Retina (tissue), 1 donor: Measurements from ENCODE around the gene GOLGA3.

ENCODE experiments used
- DNase-seq: peaks from one replicate; pipeline ENCODE4 v3.0.0-alpha.2; 2016

The GOLGA3 gene

GRCh38 chr12:132741620-132742019 lies 87.0 kb downstream of the GOLGA3 start:
- DNase-seq: no peak

DNA sequence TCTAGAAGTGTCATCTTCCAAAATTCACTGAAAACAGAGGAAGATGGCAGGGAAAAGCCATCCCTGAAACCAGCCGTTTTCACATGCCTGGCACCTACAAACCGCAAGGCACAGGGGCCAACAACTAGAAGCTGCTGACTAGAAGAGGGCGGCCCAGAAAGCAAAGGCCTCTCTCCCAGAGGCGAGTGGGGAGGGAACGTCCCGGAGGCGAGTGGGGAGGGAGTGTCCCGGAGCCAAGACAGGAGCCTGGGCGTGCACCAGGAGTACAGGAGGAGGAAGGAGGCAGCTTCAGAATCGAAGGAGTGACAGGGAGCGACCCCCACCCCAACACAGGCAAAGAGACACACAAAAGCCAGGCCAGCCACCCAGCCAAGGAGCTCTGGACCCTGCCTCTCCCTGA lies 88.0 kb downstream of the GOLGA3 start:
- no peak for DNase-seq

DNA sequence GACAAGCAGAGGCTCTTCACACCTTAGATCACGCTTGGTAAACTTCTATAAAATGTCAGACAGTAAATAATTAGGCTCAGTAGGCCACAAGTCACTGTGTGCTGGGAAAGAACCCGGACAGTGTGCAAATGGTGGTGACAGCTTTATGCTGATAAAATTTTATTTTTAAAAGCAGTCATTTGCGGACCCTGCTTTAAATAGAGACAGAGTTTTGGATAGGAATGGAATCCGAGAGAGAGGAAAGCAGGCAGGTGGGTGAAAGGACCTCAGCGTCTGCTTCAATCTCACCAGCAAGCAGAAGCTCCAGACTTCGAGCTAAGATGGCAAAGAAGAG lies 88.4 kb downstream of the GOLGA3 start:
- no peak for DNase-seq

DNA sequence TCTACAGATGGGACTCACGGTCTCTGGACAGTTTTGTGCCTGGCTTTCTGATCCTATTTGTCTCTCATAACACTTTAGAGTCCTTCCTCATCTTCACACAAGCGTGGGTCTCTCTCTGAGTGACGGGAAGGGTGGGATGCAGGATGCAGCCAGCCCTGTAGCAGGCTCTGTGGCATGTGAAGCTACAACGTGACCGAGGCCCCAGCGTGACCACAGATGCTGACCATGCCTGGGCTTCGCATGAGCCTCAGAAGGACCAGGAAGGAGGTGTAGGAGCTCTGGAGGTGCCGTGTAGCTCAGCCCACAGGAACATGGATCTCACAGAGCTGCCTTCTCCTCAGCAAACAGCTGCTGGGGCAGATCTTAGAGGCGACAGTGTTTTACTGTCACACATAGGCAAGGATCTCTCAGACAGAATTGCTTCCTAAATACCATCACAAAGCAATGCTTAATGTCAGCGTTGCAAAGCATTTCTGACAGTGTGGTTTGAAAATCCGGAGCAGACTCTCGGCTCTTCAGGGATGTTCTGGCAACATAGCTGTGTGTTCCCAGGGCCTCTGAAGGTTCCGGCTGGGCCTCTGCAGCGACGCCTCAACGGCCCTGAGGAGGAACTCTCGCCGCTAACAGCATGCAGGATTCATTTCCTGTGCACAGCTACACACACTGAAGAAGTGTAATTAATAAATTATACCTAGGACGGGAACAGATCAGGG lies 88.9 kb downstream of the GOLGA3 start:
- no peak for DNase-seq

- no peak for DNase-seq
Measured at GRCh38 chr12:132736913-132737312, 91.8 kb downstream of the GOLGA3 start.

DNA sequence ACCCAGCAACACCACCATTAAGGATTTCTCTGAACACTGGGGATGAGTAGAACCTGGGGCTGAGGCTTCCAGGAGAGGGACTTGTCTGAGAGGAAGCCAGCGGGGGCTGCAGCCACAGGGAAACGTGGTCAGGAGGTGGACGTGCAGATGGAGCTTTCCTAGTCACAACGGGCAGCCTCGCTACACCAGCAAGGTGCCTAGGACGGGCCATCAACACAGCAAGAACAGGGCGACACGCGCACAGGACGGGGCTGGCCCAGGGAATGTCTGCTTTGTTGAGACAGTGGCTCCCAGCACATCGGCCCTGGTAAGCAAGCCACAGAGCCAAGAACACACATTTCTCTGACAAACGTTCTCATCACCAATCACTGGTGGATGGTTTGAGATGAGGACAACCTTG lies 92.3 kb downstream of the GOLGA3 start:
- no peak for DNase-seq

DNA sequence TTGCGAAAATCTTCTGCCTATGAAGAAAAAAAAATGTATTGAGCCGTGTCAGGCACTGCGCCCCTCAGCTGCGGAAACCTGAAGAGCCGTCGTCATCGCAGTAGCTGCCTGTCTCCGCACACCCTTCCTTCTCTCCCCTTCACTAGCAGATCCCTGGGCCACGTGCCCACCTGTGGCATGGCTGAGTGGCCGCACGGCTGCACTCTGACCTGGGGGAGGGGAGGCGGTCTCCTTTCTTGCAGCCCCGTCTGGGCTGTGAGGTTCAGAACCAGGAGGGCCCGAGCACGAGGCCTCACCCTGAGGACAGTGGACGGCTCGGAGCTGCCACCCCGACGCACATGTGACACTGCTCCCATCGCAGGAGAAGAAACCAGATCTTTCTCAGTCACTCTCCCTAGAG lies 93.2 kb downstream of the GOLGA3 start:
- DNase-seq: no peak

DNA sequence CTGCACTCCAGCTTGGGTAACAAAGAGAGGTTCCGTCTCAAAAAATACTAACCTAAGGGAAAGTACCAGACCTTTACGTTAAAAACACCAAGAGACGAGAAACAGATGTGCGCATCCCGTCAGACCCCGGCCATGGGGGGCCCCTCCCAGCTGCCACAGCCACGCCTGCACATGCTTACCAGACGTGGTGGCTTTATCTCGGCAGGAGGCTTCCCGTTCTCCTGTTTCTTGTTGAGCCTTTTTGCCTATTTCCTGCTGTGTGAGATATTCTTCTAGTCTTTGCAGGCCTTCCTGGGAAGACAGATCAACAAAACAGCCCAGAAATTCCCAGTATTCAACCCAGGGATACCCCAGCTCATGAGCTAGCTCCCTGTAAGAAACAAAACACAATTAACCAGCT lies 94.5 kb downstream of the GOLGA3 start:
- no peak for DNase-seq

DNA sequence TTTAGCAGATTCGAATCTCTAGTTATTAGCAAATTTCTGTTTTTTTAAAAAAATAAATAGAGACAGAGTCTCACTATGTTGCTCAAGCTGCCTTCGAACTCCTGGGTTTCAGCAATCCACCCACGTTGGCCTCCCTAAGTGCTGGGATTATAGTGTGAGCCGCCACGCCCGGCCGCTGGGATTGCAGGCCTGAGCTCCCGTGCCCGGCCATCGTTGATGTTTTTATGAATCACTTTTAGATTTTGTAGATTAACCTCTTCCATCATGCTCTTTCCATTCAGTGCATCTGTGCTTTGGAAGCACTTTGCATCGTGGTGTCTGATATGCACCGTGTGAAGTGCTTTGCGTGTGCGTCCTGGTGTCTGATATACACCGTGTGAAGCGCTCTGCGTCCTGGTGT lies 97.1 kb downstream of the GOLGA3 start:
- no peak for DNase-seq

GRCh38 chr12:132730353-132730752 lies 98.3 kb downstream of the GOLGA3 start:
- DNase-seq: no peak

GRCh38 chr12:132729541-132730320 lies 98.9 kb downstream of the GOLGA3 start:
- no peak for DNase-seq

GRCh38 chr12:132728502-132728901 lies 100.2 kb downstream of the GOLGA3 start:
- DNase-seq: no peak

GRCh38 chr12:132727091-132727794 lies 101.4 kb downstream of the GOLGA3 start:
- no peak for DNase-seq

DNA sequence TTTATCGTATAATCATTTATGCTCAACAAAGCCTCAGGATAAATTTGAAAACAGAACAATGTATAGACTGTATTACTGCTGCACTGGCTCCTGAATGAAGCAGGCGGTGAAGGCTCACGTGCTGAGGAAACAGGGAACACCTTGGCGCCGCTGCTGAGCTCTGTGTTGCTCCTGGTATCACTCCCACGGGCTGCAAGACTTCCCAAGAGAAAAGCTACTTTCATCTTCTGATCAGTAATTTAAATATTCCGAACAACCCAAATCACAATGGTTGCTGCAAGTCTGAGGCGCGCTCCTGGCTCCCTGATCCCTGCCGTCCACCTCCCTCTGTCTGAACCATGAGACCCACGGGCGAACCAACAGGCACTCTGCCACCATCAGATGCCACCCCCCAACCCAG lies 102.3 kb downstream of the GOLGA3 start:
- DNase-seq: no peak

- DNase-seq: peak; percentile 21
Measured at GRCh38 chr12:132724506-132725241, 104.0 kb downstream of the GOLGA3 start.

GRCh38 chr12:132723764-132724140 lies 104.9 kb downstream of the GOLGA3 start:
- DNase-seq: no peak

- DNase-seq: no peak
Measured at GRCh38 chr12:132723015-132723763, 105.5 kb downstream of the GOLGA3 start.

DNA sequence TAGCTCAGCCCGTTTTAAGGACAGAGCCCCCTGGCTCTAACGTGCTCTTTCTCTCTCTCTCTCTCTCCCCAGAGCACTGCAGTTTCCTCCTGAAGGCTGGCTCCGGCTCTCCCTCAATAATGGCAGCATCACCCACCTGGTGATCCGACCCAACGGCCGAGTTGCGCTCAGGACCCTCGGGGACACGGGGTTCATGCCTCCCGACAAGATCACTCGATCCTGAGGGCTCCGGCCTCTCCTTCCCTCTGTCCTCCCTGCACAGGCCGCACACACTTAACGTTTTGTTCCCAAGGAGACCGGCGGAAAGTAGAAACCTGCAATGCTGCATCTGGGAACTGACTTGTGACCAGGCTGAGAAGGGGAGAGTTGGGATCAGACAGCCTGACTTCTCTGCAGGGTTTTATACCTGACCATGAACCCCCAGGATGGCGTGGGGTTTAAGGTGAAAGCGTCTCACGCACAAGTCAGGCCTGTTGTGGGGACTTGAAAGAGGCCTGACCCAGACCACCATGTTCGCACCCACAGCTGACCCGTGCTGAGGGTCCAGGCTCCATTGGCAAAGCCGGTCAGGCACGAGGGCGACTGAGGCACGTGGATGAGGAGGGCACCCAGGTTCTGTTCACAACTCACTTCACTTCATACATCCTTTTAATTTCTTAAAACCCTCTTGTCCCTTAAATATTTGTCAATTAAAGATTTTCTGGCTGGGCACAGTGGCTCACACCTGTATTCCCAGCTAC lies 107.9 kb downstream of the GOLGA3 start:
- no peak for DNase-seq

- DNase-seq: no peak
Measured at GRCh38 chr12:132719954-132720324, 108.7 kb downstream of the GOLGA3 start.

- DNase-seq: no peak
Measured at GRCh38 chr12:132719141-132719953, 109.3 kb downstream of the GOLGA3 start.
